A673 (cell line): Measurements from ENCODE around the gene MYO19. TPM values are rescaled to one million over a fixed set of nuclear protein-coding genes. Genes with fewer than 3 reads are reported as not detected.

Source experiments
- BruUV-seq: library from RNA; stranded (reverse); fragments of 400-500 nt; replicated peaks from 2 replicates; lab custom pipeline; 2021; lab: Mats Ljungman, UMichigan
- CTCF ChIA-PET: fragments of 300-600 bp; sonication (Branson Sonifier 250); formaldehyde crosslinking; loops from one replicate; lab custom pipeline; 2022; ENCODE audit warnings: antibody characterized with exemption; lab: Charles Lee
- POLR2A ChIA-PET: fragments of 300-600 bp; sonication (Branson Sonifier 250); formaldehyde crosslinking; loops from one replicate; lab custom pipeline; 2022; ENCODE audit warnings: antibody characterized with exemption; ENCODE audit not compliant: low non-redundant PET; lab: Charles Lee
- DNase-seq: peaks from one replicate; pipeline ENCODE4 v3.0.0-alpha.2; 2015; ENCODE audit warnings: low spot score
- H3K27ac ChIP-seq: fragments of 200-600 bp; sonication (generic); 2 replicates; pipeline ENCODE4 v1.5.1; 2016; ENCODE audit warnings: mixed run types, low read depth, mild to moderate bottlenecking, mixed read lengths, antibody characterized with exemption, low read length; ENCODE audit not compliant: poor library complexity, severe bottlenecking
- H3K27me3 ChIP-seq: fragments of 200-600 bp; sonication (generic); replicated peaks from 2 replicates; pipeline ENCODE4 v1.6.1; 2017; ENCODE audit warnings: mixed run types, low read depth, mild to moderate bottlenecking, mixed read lengths, antibody characterized with exemption, low read length; ENCODE audit not compliant: insufficient read depth, poor library complexity
- H3K36me3 ChIP-seq: fragments of 200-600 bp; sonication (generic); 2 replicates; pipeline ENCODE4 v1.6.1; 2016; ENCODE audit warnings: mixed run types, mild to moderate bottlenecking, mixed read lengths, antibody characterized with exemption, low read length; ENCODE audit not compliant: insufficient read depth, poor library complexity, severe bottlenecking
- H3K4me1 ChIP-seq: fragments of 200-600 bp; sonication (generic); 2 replicates; pipeline ENCODE4 v1.6.1; 2017; ENCODE audit warnings: mixed run types, mild to moderate bottlenecking, mixed read lengths, antibody characterized with exemption, low read length; ENCODE audit not compliant: insufficient read depth, poor library complexity, severe bottlenecking
- H3K4me3 ChIP-seq: fragments of 200-600 bp; sonication (generic); 2 replicates; pipeline ENCODE4 v1.5.1; 2016; ENCODE audit warnings: low read depth, mixed run types, mild to moderate bottlenecking, mixed read lengths, low read length; ENCODE audit not compliant: poor library complexity, severe bottlenecking
- H3K9me3 ChIP-seq: fragments of 200-600 bp; sonication (generic); 2 replicates; pipeline ENCODE4 v1.6.1; 2016; ENCODE audit warnings: mixed run types, low read depth, mild to moderate bottlenecking, mixed read lengths, antibody characterized with exemption, low read length; ENCODE audit not compliant: poor library complexity, severe bottlenecking
- EZH2 ChIP-seq: fragments of 200-600 bp; sonication (generic); IDR thresholded peaks from 2 replicates; pipeline ENCODE4 v1.6.1; 2017; ENCODE audit warnings: borderline replicate concordance, low read depth, mild to moderate bottlenecking, mixed read lengths, antibody characterized with exemption, low read length; ENCODE audit not compliant: poor library complexity, severe bottlenecking
- intact Hi-C: fragments of 100-400 bp; cut with micrococcal nuclease; formaldehyde crosslinking; loops from one replicate; pipeline ENCODE4 v1.10.0; 2022; ENCODE audit not compliant: unreplicated experiment
- total RNA-seq: library from RNA; stranded (reverse); gene quantifications from 2 replicates; pipeline ENCODE4 v1.2.3, GENCODE V29; 2021
- TF ChIP-seq, protein P1 (sequence below): fragments of 300-800, 200-600 bp; sonication (generic); conservative IDR thresholded peaks from 2 replicates; pipeline ENCODE4 v1.5.1; 2017; ENCODE audit warnings: low read depth, mild to moderate bottlenecking, antibody characterized with exemption, low read length, moderate library complexity, mixed read lengths

Gene MYO19
- total RNA-seq, 1 experiment from 2014 or later: 53.0 TPM

DNA sequence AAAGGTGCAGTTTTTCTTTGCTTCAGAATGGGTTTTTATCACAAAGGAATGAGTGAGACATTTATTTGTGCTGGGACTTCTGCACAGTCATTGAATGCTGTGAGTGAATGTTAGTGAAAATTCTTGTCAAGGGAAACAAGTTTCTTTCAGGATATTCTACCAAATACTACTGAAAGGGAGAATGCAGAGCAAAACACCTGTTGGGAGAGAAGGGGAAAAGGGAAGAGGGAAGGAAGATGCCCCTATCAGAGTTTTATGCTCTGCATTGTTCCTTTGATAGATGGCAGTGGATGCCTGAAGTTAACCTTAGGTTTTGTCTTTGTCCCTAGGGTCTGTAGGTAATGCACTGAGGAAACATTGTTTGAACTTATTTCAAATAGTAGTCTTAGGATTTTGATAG is 13.1 kb upstream of the MYO19 start:
- POLR2A ChIA-PET: no interaction called here
- H3K4me1 ChIP-seq: peaks cover 6% of the 10 kb centered on the region
- TF ChIP-seq EZH2: no peak
- TF ChIP-seq, protein P1, sequence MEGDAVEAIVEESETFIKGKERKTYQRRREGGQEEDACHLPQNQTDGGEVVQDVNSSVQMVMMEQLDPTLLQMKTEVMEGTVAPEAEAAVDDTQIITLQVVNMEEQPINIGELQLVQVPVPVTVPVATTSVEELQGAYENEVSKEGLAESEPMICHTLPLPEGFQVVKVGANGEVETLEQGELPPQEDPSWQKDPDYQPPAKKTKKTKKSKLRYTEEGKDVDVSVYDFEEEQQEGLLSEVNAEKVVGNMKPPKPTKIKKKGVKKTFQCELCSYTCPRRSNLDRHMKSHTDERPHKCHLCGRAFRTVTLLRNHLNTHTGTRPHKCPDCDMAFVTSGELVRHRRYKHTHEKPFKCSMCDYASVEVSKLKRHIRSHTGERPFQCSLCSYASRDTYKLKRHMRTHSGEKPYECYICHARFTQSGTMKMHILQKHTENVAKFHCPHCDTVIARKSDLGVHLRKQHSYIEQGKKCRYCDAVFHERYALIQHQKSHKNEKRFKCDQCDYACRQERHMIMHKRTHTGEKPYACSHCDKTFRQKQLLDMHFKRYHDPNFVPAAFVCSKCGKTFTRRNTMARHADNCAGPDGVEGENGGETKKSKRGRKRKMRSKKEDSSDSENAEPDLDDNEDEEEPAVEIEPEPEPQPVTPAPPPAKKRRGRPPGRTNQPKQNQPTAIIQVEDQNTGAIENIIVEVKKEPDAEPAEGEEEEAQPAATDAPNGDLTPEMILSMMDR: no peak
- CTCF ChIA-PET: no interaction called here
- DNase-seq: no peak
- no TSS peak for BruUV-seq
- H3K27me3 ChIP-seq: no peaks in the 10 kb centered on the region
- H3K4me3 ChIP-seq: peak overlapping the region; percentile 79
- intact Hi-C loops: no loop called here
- no peaks in the 10 kb centered on the region for H3K9me3 ChIP-seq
- H3K27ac ChIP-seq: no peak overlapping the region
- no peaks in the 10 kb centered on the region for H3K36me3 ChIP-seq

DNA sequence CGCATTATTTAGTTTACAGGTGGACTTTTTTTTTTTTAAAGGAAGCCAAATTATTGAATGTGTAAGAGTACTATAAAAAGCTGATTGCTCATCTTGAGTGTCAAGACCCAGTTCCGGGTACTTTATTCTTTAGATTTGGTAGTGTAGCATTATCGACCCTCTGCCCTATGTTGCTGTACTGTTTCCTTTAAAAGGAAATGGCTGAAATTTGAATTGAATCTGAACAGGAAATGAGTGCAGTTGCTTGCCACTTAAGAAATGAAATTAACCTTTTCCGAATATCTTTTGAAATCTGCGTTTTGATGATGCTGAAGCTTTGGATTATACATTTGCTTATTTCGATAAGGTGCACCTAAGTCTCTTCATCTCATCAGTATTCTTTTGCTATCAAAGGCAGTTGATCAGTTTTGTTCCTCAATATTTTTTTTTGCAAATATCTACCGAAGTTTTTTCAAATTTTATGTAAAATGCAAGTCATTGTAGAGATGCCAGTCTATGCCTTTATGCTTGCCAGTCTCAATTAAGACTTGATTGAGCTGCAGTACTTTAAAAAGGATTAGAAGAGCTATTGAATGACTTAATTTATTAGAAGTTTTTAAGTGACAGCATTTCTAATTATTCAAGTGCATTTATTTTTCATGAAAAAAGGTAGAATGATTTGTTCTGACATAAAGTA is 11.9 kb upstream of the MYO19 start:
- H3K36me3 ChIP-seq: no peaks in the 10 kb centered on the region
- intact Hi-C loops: no loop called here
- BruUV-seq: no TSS peak
- peaks cover 6% of the 10 kb centered on the region for H3K4me1 ChIP-seq
- DNase-seq: peak; percentile 12
- ChIA-PET CTCF (no interaction called here), POLR2A (no interaction called here)
- H3K27me3 ChIP-seq: no peaks in the 10 kb centered on the region
- TF ChIP-seq, protein P1: no peak
- TF ChIP-seq EZH2: no peak
- H3K4me3 ChIP-seq: peak overlapping the region; percentile 79
- H3K9me3 ChIP-seq: no peaks in the 10 kb centered on the region
- H3K27ac ChIP-seq: peak overlapping the region; percentile 82

DNA sequence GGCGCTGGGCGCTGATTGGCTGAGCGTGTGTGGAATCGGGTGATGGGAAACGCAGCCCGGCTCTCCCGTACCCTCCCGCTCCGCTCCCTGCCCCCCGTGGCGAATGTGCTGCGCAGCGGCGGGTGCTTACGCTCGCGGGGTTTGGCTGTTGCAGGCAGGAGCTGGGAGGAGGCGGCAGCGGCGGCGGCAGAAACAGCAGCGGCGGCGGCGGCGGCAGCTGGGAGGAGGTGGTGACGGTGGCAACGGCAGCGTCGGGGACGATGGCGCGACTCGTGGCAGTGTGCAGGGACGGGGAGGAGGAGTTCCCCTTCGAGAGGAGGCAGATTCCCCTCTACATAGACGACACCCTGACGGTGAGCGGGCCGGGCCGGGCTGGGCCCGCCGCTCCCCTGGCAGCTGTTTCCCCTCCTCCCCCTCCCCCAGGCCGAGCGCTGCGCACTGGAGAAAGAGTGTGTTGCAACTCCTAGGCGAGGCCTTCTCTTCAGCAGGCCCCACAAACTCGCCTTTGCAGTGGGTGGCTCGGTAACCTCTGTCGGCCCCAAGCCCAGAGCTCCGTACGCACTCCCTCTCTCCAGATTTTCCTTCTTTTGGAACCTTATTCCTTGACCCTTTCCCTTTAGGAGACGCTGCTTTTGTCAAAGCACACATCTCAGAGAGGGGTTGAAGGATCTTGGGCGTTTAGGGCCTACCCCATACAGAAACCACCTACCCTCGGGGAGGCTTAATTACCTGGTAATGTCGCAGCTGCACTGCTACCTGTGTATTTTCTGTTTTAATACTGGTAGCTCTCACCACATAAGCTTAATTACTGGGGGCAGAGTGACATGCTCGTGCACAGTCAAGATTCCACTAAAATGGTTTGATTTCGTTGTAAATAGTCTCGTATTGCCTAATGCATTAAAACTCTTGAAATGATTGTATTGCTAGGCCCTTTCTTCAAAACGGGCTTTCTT is 11.1 kb upstream of the MYO19 start:
- Histone ChIP-seq H3K36me3 (no peaks in the 10 kb centered on the region), H3K4me1 (peaks cover 6% of the 10 kb centered on the region), H3K27ac (peak overlapping the region; percentile 82), H3K9me3 (no peaks in the 10 kb centered on the region), H3K27me3 (no peaks in the 10 kb centered on the region), H3K4me3 (peak overlapping the region; percentile 79)
- peak; percentile 95 for DNase-seq
- TF ChIP-seq, protein P1: no peak
- TF ChIP-seq EZH2: no peak
- ChIA-PET CTCF (no interaction called here), POLR2A (no interaction called here)
- BruUV-seq: no TSS peak
- intact Hi-C loops: no loop called here
